Measurements from ENCODE around the gene PRRG2.

PRRG2 gene

DNA sequence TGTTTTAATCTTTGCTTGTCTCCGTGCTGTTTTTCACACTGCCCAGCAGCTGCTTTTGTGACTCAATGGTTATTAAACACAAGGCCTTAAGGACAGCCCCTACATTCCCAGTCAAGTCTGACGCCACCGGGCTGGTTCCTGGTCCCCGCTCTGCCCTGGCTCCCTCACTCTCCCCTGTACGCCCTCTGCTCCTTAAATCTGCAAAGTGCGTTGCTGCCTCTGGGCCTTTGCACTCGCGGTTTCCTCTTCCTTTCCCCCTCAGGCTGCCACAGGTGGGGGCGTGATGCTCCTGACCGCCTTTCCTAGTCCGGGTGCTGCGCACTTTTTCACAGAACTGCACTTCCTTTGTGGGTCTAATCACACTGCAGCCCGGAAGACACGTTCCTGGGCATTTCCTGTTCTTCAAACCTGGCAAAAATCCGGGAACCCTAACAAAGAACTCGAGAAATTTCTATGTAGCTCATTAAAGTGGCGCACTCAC, 26.4 kb upstream of the PRRG2 start:
- Histone ChIP-seq H3K27me3 (replicated peaks) (no peaks in the 10 kb centered on the region), H3K4me3 (ENCODE audit: low read depth, low read length) (no peak overlapping the region), H3K27ac (no peak overlapping the region), H3K36me3 (replicated peaks) (peaks cover 41% of the 10 kb centered on the region)
- in situ Hi-C loops (cut with HindIII; ENCODE audit: low pct_ligation_motif_present, low sequenced_read_pairs): no loop called here
- TF ChIP-seq, protein P1, sequence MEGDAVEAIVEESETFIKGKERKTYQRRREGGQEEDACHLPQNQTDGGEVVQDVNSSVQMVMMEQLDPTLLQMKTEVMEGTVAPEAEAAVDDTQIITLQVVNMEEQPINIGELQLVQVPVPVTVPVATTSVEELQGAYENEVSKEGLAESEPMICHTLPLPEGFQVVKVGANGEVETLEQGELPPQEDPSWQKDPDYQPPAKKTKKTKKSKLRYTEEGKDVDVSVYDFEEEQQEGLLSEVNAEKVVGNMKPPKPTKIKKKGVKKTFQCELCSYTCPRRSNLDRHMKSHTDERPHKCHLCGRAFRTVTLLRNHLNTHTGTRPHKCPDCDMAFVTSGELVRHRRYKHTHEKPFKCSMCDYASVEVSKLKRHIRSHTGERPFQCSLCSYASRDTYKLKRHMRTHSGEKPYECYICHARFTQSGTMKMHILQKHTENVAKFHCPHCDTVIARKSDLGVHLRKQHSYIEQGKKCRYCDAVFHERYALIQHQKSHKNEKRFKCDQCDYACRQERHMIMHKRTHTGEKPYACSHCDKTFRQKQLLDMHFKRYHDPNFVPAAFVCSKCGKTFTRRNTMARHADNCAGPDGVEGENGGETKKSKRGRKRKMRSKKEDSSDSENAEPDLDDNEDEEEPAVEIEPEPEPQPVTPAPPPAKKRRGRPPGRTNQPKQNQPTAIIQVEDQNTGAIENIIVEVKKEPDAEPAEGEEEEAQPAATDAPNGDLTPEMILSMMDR (IDR thresholded peaks at IDR 0.05; ENCODE audit: low read depth, low read length, missing control alignments): no peak
- no peak for DNase-seq

DNA sequence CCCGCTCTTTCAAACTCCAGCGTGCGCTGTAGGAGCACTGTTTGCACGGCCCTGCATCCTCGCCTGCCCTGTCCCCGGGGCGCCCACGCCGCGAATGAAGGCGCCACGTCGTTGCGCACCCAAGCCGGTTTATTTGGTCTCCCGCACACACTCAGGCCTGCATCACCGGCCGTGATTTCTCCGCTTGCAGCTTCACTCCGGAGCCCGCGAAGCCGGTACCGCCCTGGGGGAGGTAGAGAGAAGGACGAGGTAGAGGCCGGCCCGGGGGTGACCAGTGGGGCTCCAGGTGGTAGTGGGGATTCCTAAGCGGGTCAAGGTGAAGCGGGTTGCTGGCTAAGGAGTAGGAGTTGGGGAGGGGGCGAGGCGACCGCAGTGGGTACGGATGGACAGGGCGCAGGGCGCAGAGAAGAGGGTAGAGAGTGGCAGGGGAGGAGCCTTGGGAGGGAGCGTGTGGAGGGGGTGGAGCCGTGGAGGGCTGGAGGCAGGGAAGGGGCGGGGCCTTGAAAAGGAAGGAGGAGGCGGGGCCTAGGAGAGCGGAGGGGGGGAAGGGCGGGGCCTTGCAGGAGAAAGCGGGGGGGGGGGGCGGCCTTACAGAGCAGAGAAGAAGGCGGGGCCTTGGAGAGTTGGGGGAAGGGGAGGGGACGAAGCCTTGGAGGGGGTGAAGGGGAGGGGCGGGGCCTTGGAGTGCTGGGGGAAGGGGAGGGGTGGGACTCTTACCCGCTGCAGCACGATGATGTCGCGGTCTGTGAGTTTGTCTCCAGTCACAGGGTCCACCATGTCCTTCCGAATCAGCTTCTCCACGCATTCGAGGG, 25.3 kb upstream of the PRRG2 start:
- H3K27ac ChIP-seq: no peak overlapping the region
- no peak for DNase-seq
- peaks cover 48% of the 10 kb centered on the region for H3K36me3 ChIP-seq (replicated peaks)
- no peak overlapping the region for H3K4me3 ChIP-seq (ENCODE audit: low read depth, low read length)
- TF ChIP-seq, protein P1 (IDR thresholded peaks at IDR 0.05; ENCODE audit: low read depth, low read length, missing control alignments): no peak
- in situ Hi-C loops (cut with HindIII; ENCODE audit: low pct_ligation_motif_present, low sequenced_read_pairs): no loop called here
- no peaks in the 10 kb centered on the region for H3K27me3 ChIP-seq (replicated peaks)

DNA sequence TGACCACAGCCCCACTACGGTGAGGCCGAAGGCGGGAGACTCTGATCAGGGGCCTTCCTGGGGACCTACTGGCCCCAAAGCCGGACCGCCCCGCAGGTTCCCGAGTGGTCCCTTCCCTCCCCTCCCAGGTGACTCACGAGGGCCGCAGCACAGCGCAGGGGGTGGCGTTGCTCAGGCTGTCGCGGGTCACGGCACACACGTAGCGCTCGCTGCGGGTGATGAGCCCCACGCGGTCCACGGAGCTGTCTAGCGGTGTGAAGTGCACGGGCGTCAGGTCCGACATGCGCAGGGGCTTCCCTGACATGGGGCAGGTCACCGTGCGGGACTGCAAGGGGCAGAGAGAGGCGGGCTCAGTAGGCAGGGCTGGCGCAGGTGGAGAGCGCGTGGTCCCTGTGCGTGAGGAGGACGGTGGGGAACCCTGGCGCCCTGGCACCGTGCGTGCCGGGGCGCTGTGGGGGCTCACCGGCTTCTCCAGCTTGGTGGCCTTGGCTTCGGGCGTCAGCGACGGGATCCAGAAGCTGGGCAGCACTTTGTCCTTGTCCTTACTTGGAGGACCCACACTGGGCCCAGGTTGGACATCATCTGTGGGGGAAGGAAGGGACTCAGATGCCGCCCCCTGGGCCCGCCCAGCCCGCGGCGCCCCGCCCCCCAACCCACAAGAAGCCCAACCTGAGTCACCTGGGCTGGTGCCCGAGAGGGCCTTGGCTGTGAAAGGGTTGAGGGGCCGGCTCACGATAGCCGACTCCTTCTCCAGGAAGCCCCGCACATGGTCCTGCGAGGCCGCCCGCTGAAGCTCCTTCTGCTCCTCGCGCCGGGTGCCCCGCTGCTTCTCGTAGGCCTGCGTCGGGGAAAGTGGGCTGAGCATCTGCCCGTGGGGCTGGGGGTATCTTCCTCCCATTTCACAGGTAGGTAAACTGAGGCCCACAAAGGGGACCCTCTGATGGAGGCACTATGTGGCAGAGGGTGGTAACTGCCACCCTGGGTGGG, 24.4 kb upstream of the PRRG2 start:
- peaks cover 48% of the 10 kb centered on the region for H3K36me3 ChIP-seq (replicated peaks)
- H3K27me3 ChIP-seq (replicated peaks): no peaks in the 10 kb centered on the region
- H3K27ac ChIP-seq: no peak overlapping the region
- H3K4me3 ChIP-seq (ENCODE audit: low read depth, low read length): no peak overlapping the region
- TF ChIP-seq, protein P1 (IDR thresholded peaks at IDR 0.05; ENCODE audit: low read depth, low read length, missing control alignments): no peak
- DNase-seq: no peak
- in situ Hi-C loops (cut with HindIII; ENCODE audit: low pct_ligation_motif_present, low sequenced_read_pairs): no loop called here

DNA sequence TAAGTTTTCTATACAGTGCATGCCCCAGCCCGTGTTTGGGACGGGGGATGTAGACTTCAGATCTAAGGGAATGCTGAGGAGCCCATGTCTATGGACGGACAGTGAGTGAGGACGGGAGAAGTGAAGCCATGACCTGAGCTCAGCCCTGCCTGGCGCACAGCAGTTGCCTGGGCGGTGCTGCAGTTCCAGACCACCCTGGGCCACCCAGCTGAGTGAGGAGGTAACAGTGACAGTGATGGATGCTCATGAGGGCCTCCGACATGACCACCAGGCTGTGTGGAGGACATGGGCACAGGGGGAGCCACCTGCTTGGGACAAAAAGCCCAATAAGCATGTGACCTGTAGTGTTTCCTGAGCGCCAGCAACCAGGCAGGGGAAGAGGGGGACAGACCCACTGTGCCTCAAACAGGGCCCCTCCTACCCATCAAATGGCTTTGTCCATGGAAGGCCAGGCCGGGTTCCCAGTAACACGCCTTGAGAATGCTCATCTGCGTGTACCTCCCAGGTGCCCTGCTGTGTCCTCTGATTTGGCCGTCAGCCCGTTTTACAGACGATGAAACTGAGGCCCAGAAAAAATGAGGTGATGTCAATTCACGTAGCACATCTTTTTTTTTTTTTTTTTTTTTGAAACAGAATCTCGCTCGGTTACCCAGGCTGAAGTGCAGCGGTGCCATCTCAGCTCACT, 23.3 kb upstream of the PRRG2 start:
- TF ChIP-seq, protein P1 (IDR thresholded peaks at IDR 0.05; ENCODE audit: low read depth, low read length, missing control alignments): no peak
- Histone ChIP-seq H3K36me3 (replicated peaks) (peaks cover 48% of the 10 kb centered on the region), H3K4me3 (ENCODE audit: low read depth, low read length) (no peak overlapping the region), H3K27ac (no peak overlapping the region), H3K27me3 (replicated peaks) (no peaks in the 10 kb centered on the region)
- DNase-seq: no peak
- in situ Hi-C loops (cut with HindIII; ENCODE audit: low pct_ligation_motif_present, low sequenced_read_pairs): no loop called here

DNA sequence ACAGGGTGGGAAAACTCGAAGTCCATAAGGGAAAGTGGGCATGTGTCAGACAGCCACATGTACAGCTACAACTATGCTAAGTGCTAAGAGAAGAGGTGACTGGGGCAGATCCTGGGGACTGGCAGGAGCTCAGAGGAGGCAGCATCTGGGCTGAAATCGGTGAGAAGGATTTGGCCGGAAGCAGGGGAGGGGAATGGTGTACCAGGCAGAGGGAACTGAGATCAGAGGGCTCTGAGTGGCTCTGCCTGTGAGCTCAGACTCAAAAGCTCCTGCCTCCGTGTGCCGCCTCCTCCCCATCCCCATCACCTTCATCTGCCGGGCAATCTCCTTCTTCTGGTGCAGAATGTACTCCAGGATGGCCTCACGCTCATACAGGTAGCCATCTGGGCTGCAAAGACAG, 22.5 kb upstream of the PRRG2 start:
- Histone ChIP-seq H3K4me3 (ENCODE audit: low read depth, low read length) (no peak overlapping the region), H3K27me3 (replicated peaks) (no peaks in the 10 kb centered on the region), H3K27ac (no peak overlapping the region), H3K36me3 (replicated peaks) (peaks cover 48% of the 10 kb centered on the region)
- TF ChIP-seq, protein P1 (IDR thresholded peaks at IDR 0.05; ENCODE audit: low read depth, low read length, missing control alignments): no peak
- in situ Hi-C loops (cut with HindIII; ENCODE audit: low pct_ligation_motif_present, low sequenced_read_pairs): no loop called here
- no peak for DNase-seq
